ENCODE measurements around the gene FRMD8.

GRCh38 chr11:65341856-65342255 is 44.6 kb upstream of the FRMD8 start:
- no peak for TF ChIP-seq POLR2A (IDR thresholded peaks at IDR 0.05)
- TF ChIP-seq CTCF (IDR thresholded peaks at IDR 0.05) = no peak
